Ovary (tissue), 9 donors: Measurements from ENCODE around the gene ESPN. TPM values are rescaled to one million over a fixed set of nuclear protein-coding genes. Genes with fewer than 3 reads are reported as not detected.
"Not testable (repeated sequence)": the region's sequence is repeated elsewhere in the genome, so short reads cannot be mapped to it uniquely, and the experiment has no call there.

Source experiments
- DNase-seq, 5 donors: peaks; one replicate each; pipeline ENCODE4 v3.0.0-alpha.2; 2019 to 2020
- H3K27ac ChIP-seq, 2 donors: fragments of 200-600 bp; one replicate each; pipeline versions ENCODE4 v1.5.1 to v1.8.0; 2019 to 2022
- H3K27me3 ChIP-seq: fragments of 200-600 bp; one replicate; pipeline ENCODE4 v1.8.0; 2022
- H3K36me3 ChIP-seq: fragments of 200-600 bp; sonication (generic); one replicate; pipeline ENCODE4 v1.5.1; 2019
- H3K4me1 ChIP-seq: one replicate; pipeline ENCODE4 v1.8.1; 2013; ENCODE audit warnings: mild to moderate bottlenecking, moderate library complexity; ENCODE audit not compliant: insufficient read depth
- H3K4me3 ChIP-seq: fragments of 200-600 bp; sonication (generic); one replicate; pipeline ENCODE4 v1.5.1; 2017
- H3K9me3 ChIP-seq, 2 donors: fragments of 200-600 bp in 1 of 2; sonication (generic) in 1 of 2; one replicate each; pipeline versions ENCODE4 v1.5.1 to v1.8.1; 2013 to 2019; ENCODE audit warnings: mild to moderate bottlenecking in 1 of 2, moderate library complexity in 1 of 2
- EP300 ChIP-seq: sonication (generic); formaldehyde crosslinking; IDR thresholded peaks from one replicate; pipeline ENCODE4 v1.6.1; 2017; ENCODE audit warnings: antibody characterized with exemption
- POLR2A ChIP-seq: fragments of 450-650 bp; IDR thresholded peaks from one replicate; pipeline ENCODE4 v1.6.1; 2017; ENCODE audit warnings: antibody characterized with exemption, mild to moderate bottlenecking, moderate library complexity
- WGBS, 3 donors: extraction: QIAGEN DNeasy Blood & Tissue Kit in 1 of 3; methylation state at CpG; one replicate each; pipeline versions ENCODE4 v1.1.5 to v1.1.7; 2013 to 2017; 5-methylcytosine and 5-hydroxymethylcytosine counted together
- intact Hi-C, 4 donors: fragments of 100-400 bp; cut with DNase I; formaldehyde crosslinking; loops; one replicate each; pipeline versions ENCODE4 v1.11.0 to v1.15.1; 2022 to 2023
- polyA plus RNA-seq, 2 donors: library from polyadenylated mRNA; stranded (reverse); fragments of 200-250 nt in 1 of 2; fragments of 350-450 nt in 1 of 2; fragmentation: Illumina TruSeq in 1 of 2; extraction: RNeasy Lipid Tissue Mini Kit (QIAGEN cat#74804) in 1 of 2; gene quantifications; one replicate each; pipeline ENCODE4 v1.2.3, GENCODE V29; 2013 to 2014
- total RNA-seq, 7 donors: library from RNA; depleted of rRNA in 2 of 7; stranded (reverse); fragments of >200 nt in 2 of 7; fragmentation: NEBNext Ultra II Directional in 3 of 7; extraction: Animal tissue kit (Norgen Biotek cat#: 25700) in 3 of 7; gene quantifications; one replicate each; pipeline versions ENCODE4 v1.1.0 to v1.2.4, GENCODE V29; 2016 to 2023
- TF ChIP-seq, protein P1 (sequence below), 3 donors: fragments of 450-650 bp in 2 of 3; fragments of 200-600 bp in 1 of 3; IDR thresholded peaks; one replicate each; pipeline versions ENCODE4 v1.5.1 to v1.8.0; 2016 to 2022; ENCODE audit warnings: antibody characterized with exemption in 3 of 3, mild to moderate bottlenecking in 1 of 3
- donor health status: DM: no; HTN: no; CAD: no; lungs with moderate emphysema.
- donor health status: DM: no; HTN: no; CAD: no.
- donor health status: Bipolar disorder and iron deficiency.
- donor health status: DM: yes; HTN: yes; CAD: no.
- donor health status: DM: no; HTN: no; CAD: no.
- donor health status: DM: yes; HTN: yes; CAD: no.

The ESPN gene
- total and polyA plus RNA-seq, 9 donors: 0.11 to 46.2 (median 1.5) TPM; not detected in 1

DNA sequence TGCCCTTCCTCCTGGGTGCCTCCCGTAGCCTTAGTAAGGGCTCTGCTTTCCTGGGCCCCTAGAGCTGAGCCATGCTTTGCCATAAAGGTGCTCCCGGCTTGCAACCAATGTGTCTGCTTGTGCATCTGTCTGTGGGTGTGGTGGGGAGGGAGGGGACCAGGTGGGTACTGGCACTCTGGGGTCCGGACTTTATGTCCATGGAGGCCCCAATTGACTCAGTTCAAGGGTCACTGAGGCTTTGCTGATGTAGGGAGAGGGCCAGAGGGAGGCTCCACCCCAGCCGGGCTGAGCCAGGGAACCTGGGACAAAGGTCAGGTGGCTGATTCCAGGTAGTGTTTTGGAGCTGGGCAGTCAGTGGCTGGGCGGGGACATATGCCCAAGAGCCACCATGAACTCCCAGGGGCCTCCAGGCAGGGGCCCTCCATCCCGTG, 26.4 kb downstream of the ESPN start:
- no peak overlapping the region for H3K4me3 ChIP-seq

DNA sequence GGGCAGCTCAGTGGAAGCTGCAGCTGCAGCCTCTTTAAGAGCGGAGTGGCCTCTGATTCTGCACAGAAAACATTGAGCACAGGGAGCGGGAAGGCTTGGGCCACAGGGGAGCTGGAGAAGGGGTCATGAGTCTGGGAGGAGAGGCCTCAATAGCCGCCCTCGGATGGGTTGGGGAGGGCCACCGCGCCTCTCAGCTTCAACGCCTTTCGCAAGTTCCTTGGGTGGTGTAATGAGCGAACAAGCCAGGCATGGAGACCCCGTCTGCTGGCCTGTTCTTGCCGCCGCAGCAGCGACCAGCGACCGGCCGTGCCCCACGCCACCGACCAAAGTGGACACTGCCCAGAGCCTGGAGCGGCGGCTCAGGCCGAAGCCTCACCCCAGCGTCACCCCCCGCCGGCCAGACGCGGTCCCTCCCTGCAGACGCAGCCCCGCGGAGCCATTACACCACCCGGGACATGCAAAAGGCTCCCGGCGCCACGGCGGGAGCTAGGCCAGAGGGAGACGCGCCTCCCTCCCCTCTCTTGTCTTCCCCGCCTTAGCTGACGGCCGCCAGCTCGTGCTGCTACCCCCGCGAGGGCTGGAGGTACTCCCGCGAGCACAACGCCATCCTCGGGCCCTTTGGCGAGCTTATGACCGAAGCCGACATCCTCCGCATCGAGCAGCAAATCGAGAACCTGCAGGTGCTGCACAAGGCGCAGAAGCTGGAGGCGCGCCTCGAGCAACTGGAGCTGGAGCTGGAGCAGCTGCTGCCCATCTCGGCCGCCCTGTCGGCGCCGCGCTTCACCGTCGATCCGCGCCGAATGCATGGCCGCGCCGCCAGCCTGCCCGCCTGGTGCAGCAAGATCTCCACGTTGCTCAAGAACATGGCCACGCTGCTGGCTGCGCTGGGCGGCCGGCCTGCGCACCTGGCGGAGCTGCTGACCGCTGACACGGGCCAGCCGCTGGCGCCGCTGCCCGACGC, 29.6 kb downstream of the ESPN start:
- 4 to 8% (median 8%) methylated on average over 47 to 85 of the region's 85 CpGs for WGBS, 3 donors
- H3K27me3 ChIP-seq, H3K4me3 ChIP-seq, H3K4me1 ChIP-seq, DNase-seq, H3K27ac ChIP-seq, intact Hi-C loops, H3K9me3 ChIP-seq, H3K36me3 ChIP-seq: not testable (repeated sequence)

More for the DNA sequence above, 26.4 kb downstream of the ESPN start:
- Histone ChIP-seq H3K27me3 (no peaks in the 10 kb centered on the region), H3K9me3 (no peaks in the 10 kb centered on the region), H3K4me1 (peaks cover 3% of the 10 kb centered on the region), H3K36me3 (no peaks in the 10 kb centered on the region), H3K27ac (no peak overlapping the region)
- no peak for TF ChIP-seq POLR2A
- TF ChIP-seq, protein P1, sequence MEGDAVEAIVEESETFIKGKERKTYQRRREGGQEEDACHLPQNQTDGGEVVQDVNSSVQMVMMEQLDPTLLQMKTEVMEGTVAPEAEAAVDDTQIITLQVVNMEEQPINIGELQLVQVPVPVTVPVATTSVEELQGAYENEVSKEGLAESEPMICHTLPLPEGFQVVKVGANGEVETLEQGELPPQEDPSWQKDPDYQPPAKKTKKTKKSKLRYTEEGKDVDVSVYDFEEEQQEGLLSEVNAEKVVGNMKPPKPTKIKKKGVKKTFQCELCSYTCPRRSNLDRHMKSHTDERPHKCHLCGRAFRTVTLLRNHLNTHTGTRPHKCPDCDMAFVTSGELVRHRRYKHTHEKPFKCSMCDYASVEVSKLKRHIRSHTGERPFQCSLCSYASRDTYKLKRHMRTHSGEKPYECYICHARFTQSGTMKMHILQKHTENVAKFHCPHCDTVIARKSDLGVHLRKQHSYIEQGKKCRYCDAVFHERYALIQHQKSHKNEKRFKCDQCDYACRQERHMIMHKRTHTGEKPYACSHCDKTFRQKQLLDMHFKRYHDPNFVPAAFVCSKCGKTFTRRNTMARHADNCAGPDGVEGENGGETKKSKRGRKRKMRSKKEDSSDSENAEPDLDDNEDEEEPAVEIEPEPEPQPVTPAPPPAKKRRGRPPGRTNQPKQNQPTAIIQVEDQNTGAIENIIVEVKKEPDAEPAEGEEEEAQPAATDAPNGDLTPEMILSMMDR (IDR thresholded peaks at IDR 0.05): no peak
- no peak for TF ChIP-seq EP300
- intact Hi-C loops: no loop called here
- WGBS, 3 donors: 51 to 59% (median 56%) methylated on average over 4 to 6 of the region's 6 CpGs
- no peak for DNase-seq

DNA sequence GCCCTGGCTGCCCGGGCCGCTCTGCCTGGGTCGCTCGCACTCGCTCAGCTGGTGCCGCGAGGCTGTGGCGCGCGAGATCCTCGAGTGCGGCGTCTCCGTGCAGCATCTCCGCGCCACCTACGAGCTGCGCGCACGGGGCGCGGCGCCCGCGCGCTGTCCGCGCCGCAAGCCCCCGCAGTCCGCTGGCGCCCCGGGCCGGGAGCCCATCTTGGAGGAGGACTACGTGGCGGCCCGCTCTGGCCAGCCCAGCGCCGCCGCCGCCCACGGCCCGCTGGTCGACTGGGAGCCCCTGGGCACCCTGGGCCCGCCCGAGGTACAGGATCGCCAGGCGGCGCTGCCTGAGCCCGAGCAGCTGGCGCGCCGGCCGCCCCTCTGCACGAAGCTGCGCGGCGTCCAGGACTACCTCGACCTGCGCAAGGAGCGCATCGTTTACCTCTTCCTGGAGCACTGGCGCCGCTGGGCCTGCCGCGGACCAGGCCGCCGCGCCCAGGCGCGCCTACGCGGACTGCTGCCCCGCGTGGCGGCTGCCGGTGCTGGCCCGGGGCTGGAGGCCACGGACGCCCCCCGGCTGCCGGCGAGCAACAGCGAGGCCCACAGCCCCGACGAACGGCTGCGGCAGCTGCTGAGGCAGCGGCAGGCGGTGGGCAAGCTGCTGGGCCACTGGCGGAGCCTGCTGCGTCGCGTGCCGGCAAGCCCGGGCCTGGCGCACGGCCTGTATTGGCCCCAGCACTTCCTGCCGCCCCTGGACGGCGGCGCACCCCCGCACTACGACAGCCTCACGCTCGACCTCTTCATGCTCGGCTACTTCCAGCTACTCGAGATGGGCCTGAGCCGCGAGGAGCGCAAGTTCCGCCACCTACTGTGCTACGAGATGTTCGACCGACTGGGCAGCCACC, 30.5 kb downstream of the ESPN start:
- WGBS, 3 donors: 1 to 3% (median 1%) methylated on average over 57 to 115 of the region's 115 CpGs
- no peaks in the 10 kb centered on the region for H3K9me3 ChIP-seq

DNA sequence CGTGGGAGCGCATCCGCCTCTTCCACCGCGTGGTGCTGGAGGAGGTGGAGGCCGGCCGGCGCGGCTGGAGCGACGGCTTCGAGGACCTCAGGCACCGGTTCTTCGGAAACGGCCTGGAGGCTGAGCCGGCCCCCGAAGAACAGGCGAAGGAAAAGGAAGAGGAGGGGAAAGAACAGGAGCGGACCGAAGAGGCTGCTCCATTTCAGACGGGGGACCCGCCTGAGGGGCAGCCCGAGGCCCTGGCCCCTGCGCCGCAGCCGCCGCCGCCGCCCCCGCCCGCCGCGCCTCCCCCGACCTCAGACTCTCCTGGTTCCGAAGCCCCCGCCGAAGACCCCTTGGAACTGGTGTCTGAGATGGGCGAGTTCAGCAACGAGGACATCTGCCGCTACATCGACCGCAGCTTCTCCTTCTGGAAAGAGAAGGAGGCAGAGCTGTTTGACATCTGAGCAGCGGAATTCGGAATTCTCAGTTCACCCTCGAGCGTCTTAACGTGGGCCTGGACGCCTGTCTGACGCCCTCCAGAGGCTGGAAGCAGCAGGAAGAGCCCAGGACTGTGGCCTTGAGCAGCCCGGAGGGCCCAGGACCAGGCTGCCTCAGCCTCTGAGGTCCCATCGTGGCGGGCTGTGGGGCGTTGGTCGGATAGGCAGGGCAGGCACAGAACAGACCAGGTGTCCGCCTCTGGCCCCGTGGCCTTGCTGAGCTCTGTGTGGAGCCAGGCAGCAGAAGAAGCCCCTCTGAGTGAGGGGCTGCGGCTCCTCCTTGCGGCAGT, 31.4 kb downstream of the ESPN start:
- intact Hi-C loops, H3K27me3 ChIP-seq: not testable (repeated sequence)
- 16 to 35% (median 29%) methylated on average over 45 to 58 of the region's 58 CpGs for WGBS, 3 donors

More for the DNA sequence above, 30.5 kb downstream of the ESPN start:
- TF ChIP-seq, protein P1 (IDR thresholded peaks at IDR 0.05): no peak
- TF ChIP-seq EP300: no peak
- TF ChIP-seq POLR2A: no peak
- H3K27me3 ChIP-seq: no peaks in the 10 kb centered on the region
- no peak overlapping the region for H3K27ac ChIP-seq
- intact Hi-C loops: no loop called here
- peaks cover 3% of the 10 kb centered on the region for H3K4me1 ChIP-seq
- H3K4me3 ChIP-seq: no peak overlapping the region
- H3K36me3 ChIP-seq: no peaks in the 10 kb centered on the region
- DNase-seq: no peak

More for the DNA sequence above, 31.4 kb downstream of the ESPN start:
- DNase-seq, H3K4me3 ChIP-seq, H3K4me1 ChIP-seq, H3K27ac ChIP-seq, H3K36me3 ChIP-seq, H3K9me3 ChIP-seq: not testable (repeated sequence)
